HG02885 (cell line): ENCODE results near the gene TRMT44.
"Not testable (repeated sequence)": the region's sequence is repeated elsewhere in the genome, so short reads cannot be mapped to it uniquely, and the experiment has no call there.

Source experiments
- ATAC-seq: cut with Tn5 transposase; IDR thresholded peaks from one replicate; pipeline ENCODE4 v1.9.1; 2021; ENCODE audit warnings: mild to moderate bottlenecking; ENCODE audit not compliant: unreplicated experiment, poor library complexity

The TRMT44 gene

DNA sequence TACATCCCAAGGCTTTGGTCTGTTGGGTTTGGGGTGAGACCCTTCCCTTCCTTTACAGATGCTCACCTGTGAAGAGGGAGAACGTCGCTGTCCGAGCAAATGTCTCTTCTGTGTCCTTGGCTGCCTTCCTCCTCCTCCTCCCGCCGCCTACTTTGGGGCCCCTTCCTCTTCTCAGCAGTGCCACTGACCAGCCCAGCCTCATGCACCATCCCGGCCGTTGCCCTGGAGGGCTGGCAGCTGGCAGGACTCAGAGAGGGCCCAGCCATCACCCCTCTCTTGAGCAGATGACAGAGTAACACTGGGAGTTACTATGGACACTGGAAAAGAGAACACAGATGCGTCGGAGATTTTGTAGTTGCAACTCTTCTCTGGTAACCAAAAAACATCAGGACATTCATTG is 68.2 kb downstream of the TRMT44 start:
- no peak for ATAC-seq

DNA sequence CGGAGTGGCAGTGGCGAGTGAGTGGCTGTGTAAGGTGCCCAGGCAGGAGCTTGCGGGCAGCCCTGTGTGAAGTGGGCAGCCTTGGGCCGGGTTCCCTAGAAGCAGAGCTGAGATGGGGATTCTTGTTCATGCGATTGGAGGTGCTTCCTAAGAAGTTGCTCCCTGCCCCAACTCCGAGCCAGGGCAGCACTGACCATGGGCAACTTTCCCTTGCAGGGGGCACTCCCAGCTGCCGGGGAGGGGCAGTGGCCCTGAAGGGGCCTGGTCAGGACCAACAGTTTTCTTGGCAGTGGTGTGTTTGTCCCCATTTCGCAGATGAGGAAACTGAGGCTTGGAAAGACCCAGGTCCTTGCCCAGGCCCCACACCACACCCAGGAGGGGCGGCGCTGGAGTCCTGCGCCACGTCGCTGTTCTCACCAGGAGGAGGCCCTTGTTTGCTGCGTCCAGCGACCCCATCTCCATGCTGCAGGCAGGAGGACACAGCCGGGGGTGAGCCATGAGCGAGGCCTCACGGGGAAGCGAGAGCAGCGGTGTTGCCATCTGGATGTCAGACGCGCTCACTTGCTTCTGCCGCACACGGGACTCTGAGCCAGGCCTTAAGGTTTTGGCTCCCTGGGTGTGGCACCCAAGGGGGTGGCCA is 68.9 kb downstream of the TRMT44 start:
- ATAC-seq, result no peak

DNA sequence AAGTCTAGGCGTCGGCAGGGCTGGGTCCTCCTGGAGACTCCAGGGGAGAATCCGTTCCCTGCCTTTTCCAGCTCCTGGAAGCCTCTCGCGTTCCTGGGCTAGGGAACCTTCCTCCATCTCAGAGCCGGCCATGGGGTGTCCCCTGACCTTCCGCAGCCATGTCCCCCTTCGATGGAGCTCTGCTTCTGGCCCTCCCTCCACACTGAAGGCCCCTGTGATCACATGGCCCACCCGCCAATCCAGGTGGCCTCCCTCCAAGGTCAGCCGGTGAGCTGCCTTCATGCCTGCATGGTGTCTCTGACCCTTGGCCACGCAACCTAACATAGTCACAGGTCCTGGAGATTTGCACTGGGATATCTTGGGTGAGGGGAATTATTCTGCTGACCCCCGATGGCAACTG is 69.6 kb downstream of the TRMT44 start:
- ATAC-seq, result no peak

DNA sequence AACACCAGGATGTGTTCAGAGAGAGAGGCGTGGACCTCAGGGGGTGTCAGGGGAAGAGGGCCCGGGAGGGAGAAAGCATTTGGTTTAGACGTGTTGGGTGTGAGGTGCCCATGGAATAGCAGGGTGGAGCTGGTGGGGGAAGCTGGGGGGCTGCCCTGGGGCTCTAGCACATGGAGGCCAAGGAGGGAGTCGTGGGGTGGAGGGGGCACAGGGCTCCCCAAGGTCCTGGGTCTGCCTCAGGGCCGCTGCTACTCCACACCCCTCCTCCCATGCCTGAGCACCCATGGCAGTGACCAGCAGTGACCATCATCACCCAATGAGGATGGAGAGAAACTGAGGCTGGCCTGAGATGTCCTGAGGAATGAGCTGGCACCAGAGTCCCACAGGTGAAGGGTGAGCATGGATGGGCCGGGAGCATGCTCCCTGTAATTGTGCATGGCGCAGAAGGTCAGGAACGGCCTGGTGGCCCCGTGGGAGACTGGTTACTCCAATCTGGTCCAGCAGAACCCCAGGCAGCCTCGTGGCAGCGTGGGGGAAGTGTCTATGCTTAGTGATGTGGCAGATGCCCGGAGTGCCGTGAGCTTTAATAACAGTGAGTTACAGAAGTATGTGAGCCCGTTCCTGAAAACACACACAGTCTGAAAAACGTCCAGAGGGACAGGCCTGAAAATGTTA is 70.2 kb downstream of the TRMT44 start:
- no peak for ATAC-seq

DNA sequence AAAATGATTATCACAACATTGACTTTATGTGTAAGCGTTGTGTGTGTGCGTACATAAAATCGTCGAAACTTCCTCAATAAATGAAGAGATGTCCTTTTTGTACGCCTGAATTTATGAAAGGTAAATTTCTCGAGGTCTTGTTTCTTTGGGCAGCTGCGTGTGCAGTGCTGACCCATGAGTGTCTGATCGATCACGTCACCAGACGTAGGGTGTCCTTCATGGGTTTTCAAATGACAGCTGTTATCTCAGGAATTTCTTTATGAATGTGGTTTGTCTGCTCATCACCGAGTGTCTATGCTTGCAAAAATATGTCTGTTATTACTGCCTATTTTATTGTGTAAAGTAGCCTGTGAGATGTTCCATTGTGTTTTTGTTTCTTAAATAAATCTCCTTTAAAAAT is 71.9 kb downstream of the TRMT44 start:
- ATAC-seq, result no peak

DNA sequence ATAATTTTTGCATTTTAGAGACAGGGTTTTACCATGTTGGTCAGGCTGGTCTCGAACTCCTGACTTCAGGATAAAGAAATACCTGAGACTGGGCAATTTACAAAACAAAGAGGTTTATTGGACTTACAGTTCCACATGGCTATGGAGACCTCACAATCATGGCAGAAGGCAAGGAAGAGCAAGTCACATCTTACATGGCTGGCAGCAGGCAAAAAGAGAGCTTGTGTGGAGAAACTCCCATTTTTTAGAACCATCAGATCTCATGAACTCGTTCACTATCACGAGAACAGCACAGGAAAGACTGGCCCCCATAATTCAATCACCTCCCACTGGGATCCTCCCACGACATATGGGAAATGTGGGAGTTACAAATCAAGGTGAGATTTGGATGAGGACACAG is 72.5 kb downstream of the TRMT44 start:
- ATAC-seq, result not testable (repeated sequence)

DNA sequence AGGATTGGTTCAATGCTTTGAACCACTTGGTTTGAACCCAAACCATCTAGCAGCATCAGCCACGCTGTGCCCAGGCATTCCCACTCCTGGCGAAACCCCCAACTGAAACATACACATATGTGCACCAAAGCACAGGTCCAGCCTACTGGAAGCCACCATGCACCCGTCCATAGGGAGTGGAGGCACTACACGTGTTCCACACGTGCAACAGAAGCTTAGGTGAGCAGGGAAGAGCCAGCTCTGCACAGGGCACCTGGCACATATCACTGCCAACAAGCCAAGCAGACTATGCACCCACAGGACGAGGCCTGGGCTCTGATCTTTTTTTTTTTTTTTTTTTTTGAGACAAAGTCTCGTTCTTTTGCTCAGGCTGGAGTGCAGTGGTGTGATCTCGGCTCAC is 73.4 kb downstream of the TRMT44 start:
- ATAC-seq, result no peak

DNA sequence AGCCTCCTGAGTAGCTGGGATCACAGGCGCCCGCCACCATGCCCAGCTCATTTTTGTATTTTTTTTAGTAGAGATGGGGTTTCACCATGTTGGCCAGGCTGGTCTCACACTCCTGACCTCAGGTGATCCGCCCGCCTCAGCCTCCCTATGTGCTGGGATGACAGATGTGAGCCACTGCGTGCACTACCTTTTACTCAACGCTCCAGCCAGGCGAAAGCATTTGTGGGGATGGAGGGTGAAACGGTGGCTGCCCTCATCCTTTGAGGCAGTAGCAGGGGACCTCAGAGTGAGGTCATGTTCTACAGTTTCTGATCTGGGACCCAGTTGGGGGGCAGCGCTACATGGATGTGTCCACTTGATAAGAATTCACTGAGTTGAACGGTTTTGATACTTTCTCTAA is 73.8 kb downstream of the TRMT44 start:
- no peak for ATAC-seq

DNA sequence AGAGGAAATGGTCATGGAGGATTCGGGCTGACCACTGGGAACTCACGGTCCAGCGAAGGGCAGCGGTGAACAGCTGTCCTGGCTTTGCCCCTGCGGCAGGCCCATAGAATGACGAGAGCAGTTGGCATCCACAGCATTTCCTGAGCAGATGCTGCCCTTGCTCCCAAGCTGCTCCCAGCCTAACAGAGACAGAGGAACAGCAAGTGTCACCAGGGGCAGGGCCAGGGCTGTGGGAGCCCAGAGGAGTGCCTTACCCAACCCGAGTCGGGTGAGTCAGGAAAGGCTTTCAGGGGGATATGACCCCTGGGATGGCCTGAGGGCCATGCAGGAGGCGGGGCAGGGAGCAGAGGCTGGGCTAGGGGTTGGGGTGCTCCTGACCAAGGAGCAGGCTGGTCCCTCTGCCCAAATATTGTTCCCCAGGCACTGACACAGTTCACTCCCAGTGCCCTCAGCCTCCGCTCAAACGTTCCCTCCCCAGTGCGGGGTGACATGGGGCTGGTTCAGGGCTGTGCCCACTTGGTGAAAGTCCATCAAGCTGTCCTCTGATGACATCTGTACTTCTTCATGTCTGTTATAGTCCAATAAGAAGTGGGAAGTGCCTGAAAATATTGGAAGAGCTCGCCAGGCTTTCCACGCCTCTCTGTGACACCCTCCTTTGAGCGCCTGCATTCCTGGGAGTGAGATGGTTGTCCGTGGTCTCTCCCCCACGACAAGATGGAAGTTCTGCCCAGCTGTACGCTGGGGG is 74.9 kb downstream of the TRMT44 start:
- ATAC-seq, result no peak

DNA sequence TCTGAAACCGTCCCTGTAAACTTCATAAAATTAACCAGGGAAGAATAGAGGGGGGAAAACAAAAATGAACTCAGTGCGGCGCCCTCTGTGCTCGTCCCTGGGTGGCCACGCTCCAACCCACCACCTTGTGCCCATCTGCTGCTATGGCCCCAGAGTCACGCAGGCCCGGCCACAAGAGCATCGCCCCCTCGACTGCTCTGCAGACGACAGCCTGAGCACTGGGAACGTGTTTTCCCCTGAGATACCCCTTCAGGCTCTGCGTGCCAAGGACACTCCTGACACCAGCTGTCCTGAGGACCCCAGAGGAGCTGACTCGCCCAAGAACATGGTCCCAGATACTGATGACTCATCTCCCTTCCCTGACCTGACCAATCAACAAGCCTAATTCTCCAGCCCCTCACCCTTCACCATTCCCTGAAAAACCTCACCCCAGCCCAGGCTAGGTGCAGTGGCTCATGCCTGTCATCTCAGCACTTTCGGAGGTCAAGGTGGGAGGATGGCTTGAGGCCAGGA is 75.5 kb downstream of the TRMT44 start:
- no peak for ATAC-seq

DNA sequence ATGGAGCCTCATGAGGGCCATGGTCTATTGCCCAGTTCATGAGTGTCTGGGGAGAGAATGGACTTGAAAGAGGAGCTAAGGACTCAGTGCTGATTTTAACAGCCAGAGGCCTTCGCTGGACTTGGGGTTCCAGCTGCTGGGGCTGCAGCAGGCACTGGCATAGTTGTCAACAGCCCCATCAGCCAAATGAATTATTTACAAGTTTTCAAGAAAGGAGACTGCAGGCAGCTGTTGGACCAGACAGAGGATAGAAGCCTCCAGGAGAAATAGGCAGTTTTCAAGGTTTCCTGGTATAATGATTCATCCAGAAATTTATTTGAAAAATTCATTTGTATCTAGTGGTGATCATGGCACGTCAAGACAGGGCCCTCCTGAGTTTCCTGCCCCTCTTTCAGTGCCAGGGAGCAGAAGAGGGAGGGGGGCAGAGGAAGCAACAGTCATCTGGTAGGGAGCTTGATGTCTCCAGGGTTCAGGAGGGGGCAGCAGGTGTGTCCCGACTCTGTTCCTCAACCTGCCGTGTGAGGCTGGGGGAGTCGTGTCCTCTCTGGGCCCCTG is 76.5 kb downstream of the TRMT44 start:
- ATAC-seq, result no peak

DNA sequence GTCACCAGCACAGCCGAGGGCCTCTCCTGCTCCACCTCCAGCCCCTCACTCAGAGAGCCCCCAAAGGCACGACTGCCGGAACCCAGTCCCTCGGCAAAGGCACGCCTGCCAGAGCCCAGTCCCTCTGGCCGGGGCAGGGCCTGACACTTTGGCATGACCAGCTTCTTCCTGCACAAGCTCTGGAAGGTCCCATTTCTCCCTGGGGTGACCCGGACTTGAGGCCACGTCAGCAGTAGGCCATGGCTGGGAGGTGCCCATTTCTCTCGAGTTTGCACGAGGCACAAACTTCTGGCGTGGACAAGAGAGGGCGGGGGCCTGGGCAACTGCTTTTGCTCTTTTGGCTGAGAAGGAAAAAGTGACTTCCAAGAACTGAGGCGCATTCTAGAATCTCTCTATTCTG is 77.4 kb downstream of the TRMT44 start:
- no peak for ATAC-seq

DNA sequence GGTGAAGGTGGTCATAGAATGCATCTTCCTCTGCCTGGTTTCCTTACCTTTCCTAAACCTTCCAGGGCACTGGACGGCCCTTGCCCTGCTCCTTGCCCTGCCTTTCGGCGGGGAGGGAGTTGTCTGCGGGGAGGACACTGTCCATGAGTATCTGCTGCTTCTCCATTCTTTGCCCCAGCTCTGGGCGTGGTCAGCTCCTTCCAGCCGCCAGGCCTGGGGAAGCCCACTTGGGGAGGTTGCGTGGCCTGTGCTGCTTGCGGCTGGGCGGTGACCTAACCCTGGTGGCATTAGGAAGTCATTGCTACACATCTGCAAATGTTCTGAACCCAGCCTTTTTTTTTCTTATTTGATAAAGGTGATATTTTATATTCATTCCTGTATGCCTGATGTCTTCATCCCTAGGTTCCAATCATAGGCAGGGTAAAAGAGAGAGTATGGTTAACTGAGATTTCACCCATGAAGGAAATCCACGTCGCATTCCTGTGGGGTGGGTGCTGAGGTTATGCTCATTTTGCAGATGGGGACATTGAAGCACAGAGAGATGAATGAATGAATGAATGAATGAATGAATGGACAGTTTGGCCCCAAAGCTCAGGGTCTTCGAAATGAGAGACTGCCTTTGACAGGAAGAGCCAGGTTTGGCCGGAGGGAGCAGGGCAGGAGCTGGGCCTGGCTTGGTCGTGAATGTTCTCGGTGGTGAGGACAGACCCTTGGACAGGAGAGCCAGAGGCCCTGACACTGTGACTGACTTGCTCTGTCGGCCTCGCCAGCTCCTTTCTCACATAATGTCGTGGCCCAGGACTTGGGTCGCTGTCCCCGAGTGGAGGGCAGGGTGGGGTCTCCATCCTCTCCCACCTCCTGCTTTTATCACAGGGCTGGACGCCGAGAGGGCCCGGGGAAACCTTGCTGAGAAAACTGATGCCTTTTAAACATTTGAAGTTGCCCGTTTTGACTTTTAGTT is 81.9 kb downstream of the TRMT44 start:
- ATAC-seq, result no peak

DNA sequence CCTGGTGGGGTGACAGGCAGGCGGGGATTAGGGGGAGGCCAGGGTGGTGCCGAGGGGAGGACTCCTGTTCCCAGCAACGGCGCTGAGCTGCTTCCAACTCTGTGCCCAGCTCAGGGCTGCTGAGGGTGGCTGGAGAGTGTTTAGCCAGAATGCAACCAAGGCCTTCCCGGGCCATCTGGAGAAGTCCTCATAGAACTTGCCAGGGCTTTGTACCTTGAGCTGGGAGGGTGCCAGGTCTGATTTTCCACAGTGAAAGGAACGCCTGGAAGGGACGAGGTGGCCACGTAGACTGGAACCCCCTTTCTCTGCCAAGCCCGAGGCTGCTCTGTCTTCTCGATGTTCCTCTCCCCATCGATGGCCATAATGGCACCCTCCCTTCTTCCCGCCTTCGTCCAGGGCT is 82.6 kb downstream of the TRMT44 start:
- ATAC-seq, result no peak

DNA sequence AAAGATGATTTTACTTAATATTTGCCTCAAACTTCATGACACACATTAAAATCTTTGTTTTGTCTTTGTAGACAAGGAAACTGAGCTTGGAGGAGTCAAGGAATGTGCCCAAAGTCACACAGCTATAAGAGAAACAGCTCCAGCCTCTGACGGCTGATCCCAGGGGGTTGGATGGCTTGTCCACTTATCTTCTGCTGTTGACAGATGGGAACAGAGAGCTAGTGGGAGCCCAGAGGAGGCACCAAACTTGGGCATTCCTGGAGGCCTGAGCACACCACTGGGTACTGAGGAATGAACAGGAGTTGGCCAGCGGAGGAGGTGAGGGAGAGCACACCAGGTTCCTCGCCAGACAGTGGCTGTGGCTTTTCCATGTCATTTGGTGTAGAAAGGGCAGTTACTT is 83.2 kb downstream of the TRMT44 start:
- ATAC-seq, result no peak

DNA sequence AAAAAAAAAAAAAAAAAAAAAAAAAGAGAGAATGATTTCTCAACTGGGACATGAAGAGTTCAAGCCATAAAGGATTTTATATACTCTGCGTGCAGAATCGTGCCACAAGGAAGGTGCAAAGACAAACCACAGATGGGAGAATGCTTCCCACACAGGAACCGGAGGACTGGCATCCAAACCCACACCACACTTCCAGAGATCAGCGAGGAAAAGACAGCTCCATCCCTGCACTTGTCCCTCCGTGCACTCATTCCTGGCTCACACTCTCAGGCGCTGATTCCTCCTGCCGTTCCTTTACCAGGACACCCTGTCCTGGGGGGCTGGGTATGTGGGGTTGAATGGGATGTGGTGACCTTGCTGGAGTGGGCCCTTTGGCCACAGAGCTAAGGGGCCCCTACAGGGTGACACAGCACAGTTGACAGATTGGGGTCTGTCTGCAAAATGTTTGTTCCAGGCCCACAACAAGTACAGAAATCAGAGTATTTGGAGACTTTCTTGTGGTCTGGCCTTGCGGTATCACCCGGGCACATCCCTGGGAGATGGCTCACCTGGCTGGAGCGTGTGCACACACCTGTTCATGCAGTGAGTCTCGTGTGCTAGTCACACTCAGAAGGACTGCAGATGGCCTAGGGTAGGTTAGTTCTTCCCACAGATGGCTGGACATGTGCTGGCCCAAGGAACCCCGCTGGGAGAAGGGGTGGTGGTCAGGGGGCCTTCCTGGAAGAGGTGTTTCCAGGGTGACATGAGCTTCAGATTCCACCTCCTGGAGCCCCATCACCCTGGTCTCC is 84.2 kb downstream of the TRMT44 start:
- no peak for ATAC-seq

DNA sequence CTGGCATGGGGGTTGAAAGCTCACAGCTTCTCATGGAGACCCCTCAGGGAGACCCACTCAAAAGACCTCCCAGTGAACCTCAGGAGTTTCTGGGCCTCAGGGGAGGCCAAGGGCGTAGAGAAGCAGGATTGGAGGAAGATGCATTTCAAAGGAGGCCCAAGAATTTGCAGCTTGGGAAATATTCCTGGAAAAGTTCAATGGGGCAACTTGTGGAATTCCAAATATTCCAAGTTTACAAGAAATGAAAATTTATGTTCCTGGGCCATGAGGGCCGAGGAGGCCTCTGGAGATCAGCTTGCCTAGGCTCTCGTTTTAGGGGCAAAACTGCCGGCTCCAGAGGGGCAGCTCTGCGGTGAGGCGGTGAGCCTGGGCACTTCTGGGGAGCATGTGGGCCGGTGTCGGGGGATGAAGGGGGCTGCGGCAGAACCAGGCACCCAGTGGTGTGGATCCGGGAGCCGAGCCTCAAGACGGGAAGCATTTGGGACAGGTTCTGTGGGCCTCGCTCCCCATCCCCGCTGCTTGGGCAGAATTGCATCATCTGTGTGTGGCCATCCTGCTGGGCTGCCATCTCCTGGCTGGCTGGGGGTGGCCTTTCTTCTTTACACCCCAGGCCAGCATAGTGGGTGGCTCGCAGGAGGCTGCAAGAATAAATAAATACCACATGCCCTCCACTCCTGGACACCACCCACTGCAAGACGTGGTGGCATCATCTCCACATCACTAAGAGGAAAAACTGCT is 85.0 kb downstream of the TRMT44 start:
- no peak for ATAC-seq
